HG03103 (cell line): ENCODE data around the gene GSDMA.

Experiments
- ATAC-seq: cut with Tn5 transposase; IDR thresholded peaks from one replicate; pipeline ENCODE4 v1.9.1; 2021; ENCODE audit warnings: low read depth; ENCODE audit not compliant: unreplicated experiment

The GSDMA gene

GRCh38 chr17:40018211-40019121 lies 55.7 kb downstream of the GSDMA start:
- ATAC-seq: no peak

GRCh38 chr17:40019140-40019991 lies 56.6 kb downstream of the GSDMA start:
- no peak for ATAC-seq

- ATAC-seq: no peak
Measured at GRCh38 chr17:40020146-40020545, 57.3 kb downstream of the GSDMA start.

- no peak for ATAC-seq
Measured at GRCh38 chr17:40021451-40021971, 58.7 kb downstream of the GSDMA start.

- ATAC-seq: no peak
Measured at GRCh38 chr17:40022497-40022896, 59.7 kb downstream of the GSDMA start.

- ATAC-seq: no peak
Measured at GRCh38 chr17:40022961-40023541, 60.2 kb downstream of the GSDMA start.

GRCh38 chr17:40023590-40024292 lies 60.9 kb downstream of the GSDMA start:
- ATAC-seq: no peak

GRCh38 chr17:40024901-40025300 lies 62.1 kb downstream of the GSDMA start:
- no peak for ATAC-seq

GRCh38 chr17:40025559-40025958 lies 62.8 kb downstream of the GSDMA start:
- ATAC-seq: no peak

- ATAC-seq: no peak
Measured at GRCh38 chr17:40025991-40026815, 63.4 kb downstream of the GSDMA start.

GRCh38 chr17:40026816-40027613 lies 64.2 kb downstream of the GSDMA start:
- ATAC-seq: no peak
